Measurements from ENCODE around the gene SLC3A2. TPM values are rescaled to one million over a fixed set of nuclear protein-coding genes. Genes with fewer than 3 reads are reported as not detected.
"Not testable (repeated sequence)": the region's sequence is repeated elsewhere in the genome, so short reads cannot be mapped to it uniquely, and the experiment has no call there.

SLC3A2 gene
- total RNA-seq, 1 donor from 2014 or later: 588 TPM

DNA sequence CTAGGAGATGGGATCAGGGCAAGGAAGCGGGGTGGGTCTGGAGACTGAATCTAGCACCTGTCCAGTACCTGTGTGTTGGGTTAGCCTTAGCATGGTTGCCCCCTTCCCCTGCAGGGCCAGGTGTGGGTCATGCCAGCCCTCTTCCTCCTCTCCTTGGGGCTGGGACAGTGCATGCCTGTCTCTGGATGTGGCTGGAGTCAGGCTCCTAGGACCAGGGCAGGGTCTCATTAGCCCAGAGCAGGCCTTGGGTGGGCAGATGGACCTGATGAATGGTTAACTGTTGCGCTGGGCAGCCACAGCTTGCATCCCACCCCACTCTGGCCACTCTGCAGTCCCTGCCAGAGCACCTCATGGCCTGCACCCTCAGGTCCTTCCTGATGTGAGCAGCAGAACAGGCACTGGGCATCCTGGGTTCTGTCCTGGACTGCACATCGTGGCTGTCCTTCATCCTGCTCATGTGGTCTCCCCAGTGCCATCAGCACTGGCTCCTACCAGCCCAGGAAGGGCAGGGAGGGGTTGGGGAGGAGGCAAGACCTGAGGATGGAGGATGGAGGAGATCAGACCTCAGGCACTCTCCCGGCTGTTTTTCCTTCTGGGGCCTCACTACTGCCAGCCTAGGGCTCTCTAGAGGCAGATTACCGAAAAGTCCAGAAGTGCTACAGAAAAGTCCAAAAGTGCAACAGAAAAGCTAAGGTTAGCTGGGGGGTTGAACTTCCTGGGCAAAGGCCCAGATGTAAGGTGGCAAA, 53.2 kb downstream of the SLC3A2 start:
- DNase-seq (ENCODE audit: low read depth) (no peak), FAIRE-seq (no peak)
- H3K27ac Mint-ChIP-seq (ENCODE audit: unreplicated experiment): no peak overlapping the region
- H3K4me3 Mint-ChIP-seq (ENCODE audit: unreplicated experiment): no peak overlapping the region
- no peak for TF ChIP-seq EZH2 (IDR thresholded peaks at IDR 0.05; ENCODE audit: insufficient read depth, low read length)
- TF ChIP-seq, protein P1, sequence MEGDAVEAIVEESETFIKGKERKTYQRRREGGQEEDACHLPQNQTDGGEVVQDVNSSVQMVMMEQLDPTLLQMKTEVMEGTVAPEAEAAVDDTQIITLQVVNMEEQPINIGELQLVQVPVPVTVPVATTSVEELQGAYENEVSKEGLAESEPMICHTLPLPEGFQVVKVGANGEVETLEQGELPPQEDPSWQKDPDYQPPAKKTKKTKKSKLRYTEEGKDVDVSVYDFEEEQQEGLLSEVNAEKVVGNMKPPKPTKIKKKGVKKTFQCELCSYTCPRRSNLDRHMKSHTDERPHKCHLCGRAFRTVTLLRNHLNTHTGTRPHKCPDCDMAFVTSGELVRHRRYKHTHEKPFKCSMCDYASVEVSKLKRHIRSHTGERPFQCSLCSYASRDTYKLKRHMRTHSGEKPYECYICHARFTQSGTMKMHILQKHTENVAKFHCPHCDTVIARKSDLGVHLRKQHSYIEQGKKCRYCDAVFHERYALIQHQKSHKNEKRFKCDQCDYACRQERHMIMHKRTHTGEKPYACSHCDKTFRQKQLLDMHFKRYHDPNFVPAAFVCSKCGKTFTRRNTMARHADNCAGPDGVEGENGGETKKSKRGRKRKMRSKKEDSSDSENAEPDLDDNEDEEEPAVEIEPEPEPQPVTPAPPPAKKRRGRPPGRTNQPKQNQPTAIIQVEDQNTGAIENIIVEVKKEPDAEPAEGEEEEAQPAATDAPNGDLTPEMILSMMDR (IDR thresholded peaks at IDR 0.05; ENCODE audit: insufficient read depth, low read depth, low read length): no peak
- no peak overlapping the region for H3K4me2 ChIP-seq (ENCODE audit: low read length)
- H3K27me3 ChIP-seq (ENCODE audit: insufficient read depth, low read length): no peaks in the 10 kb centered on the region
- H3K27ac ChIP-seq (ENCODE audit: low read depth, low read length): no peak overlapping the region
- no peaks in the 10 kb centered on the region for H4K20me1 ChIP-seq (ENCODE audit: insufficient read depth, low read length)
- peaks cover 8% of the 10 kb centered on the region for H3K9me3 Mint-ChIP-seq (ENCODE audit: unreplicated experiment)
- H3K27me3 Mint-ChIP-seq (ENCODE audit: low read depth, unreplicated experiment): peaks cover 26% of the 10 kb centered on the region
- H3K4me1 ChIP-seq (ENCODE audit: insufficient read depth, low read length): no peaks in the 10 kb centered on the region
- H3K4me3 ChIP-seq (ENCODE audit: insufficient read depth, low read depth, low read length): no peak overlapping the region
- no peaks in the 10 kb centered on the region for H3K79me2 ChIP-seq (ENCODE audit: insufficient read depth, low read length)
- no peaks in the 10 kb centered on the region for H3K36me3 ChIP-seq (ENCODE audit: insufficient read depth, low read length)
- no peaks in the 10 kb centered on the region for H3K9me3 ChIP-seq (ENCODE audit: insufficient read depth, low read depth, low read length)
- no peak overlapping the region for H3K9ac ChIP-seq (ENCODE audit: low read length)
- H3K4me1 Mint-ChIP-seq (ENCODE audit: low read depth, unreplicated experiment): no peaks in the 10 kb centered on the region
- H2AFZ ChIP-seq (ENCODE audit: low read depth, low read length): no peak overlapping the region
- H3K36me3 Mint-ChIP-seq (ENCODE audit: low read depth, unreplicated experiment): no peaks in the 10 kb centered on the region

DNA sequence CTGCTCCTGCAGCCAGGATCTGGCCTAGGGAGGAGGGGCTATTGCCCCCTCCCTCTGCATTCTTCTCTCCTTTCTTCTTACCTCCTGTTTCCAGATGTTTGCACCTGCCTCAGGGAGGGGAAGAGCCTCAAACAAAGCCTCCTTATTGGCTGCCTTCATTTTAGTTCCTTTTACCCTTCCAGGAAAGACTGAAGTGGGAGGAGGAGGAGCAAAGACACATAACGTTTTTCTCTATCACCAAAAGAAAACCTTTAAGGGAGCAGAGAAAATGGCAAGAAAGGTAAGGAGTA, 53.7 kb downstream of the SLC3A2 start:
- TF ChIP-seq EZH2 (IDR thresholded peaks at IDR 0.05; ENCODE audit: insufficient read depth, low read length): no peak
- TF ChIP-seq, protein P1 (IDR thresholded peaks at IDR 0.05; ENCODE audit: insufficient read depth, low read depth, low read length): no peak
- H3K9me3 ChIP-seq (ENCODE audit: insufficient read depth, low read depth, low read length): no peaks in the 10 kb centered on the region
- H3K4me1 Mint-ChIP-seq (ENCODE audit: low read depth, unreplicated experiment): no peaks in the 10 kb centered on the region
- no peak overlapping the region for H2AFZ ChIP-seq (ENCODE audit: low read depth, low read length)
- no peak overlapping the region for H3K4me3 ChIP-seq (ENCODE audit: insufficient read depth, low read depth, low read length)
- no peaks in the 10 kb centered on the region for H3K36me3 ChIP-seq (ENCODE audit: insufficient read depth, low read length)
- no peaks in the 10 kb centered on the region for H3K27me3 ChIP-seq (ENCODE audit: insufficient read depth, low read length)
- H4K20me1 ChIP-seq (ENCODE audit: insufficient read depth, low read length): no peaks in the 10 kb centered on the region
- FAIRE-seq (no peak), DNase-seq (ENCODE audit: low read depth) (no peak)
- peaks cover 21% of the 10 kb centered on the region for H3K27me3 Mint-ChIP-seq (ENCODE audit: low read depth, unreplicated experiment)
- no peak overlapping the region for H3K27ac ChIP-seq (ENCODE audit: low read depth, low read length)
- H3K4me1 ChIP-seq (ENCODE audit: insufficient read depth, low read length): no peaks in the 10 kb centered on the region
- H3K36me3 Mint-ChIP-seq (ENCODE audit: low read depth, unreplicated experiment): no peaks in the 10 kb centered on the region
- no peak overlapping the region for H3K27ac Mint-ChIP-seq (ENCODE audit: unreplicated experiment)
- peaks cover 8% of the 10 kb centered on the region for H3K9me3 Mint-ChIP-seq (ENCODE audit: unreplicated experiment)
- no peak overlapping the region for H3K4me2 ChIP-seq (ENCODE audit: low read length)
- no peak overlapping the region for H3K9ac ChIP-seq (ENCODE audit: low read length)
- H3K4me3 Mint-ChIP-seq (ENCODE audit: unreplicated experiment): no peak overlapping the region
- no peaks in the 10 kb centered on the region for H3K79me2 ChIP-seq (ENCODE audit: insufficient read depth, low read length)

DNA sequence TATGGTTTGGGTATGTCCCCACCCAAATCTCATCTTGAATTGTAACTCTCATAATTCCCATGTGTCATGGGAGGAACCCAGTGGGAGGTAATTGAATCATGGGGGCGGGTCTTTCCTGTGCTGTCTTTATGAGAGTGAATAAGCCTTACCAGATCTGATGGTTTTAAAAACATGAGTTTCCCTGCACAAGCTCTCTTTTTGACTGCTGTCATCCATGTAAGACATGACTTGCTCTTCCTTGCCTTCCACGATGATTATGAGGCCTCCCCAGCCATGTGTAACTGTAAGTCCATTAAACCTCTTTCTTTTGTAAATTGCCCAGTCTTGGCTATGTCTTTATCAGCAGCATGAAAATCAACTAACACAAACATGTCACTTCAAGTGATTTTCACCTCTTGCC, 56.8 kb downstream of the SLC3A2 start:
- H2AFZ ChIP-seq (ENCODE audit: low read depth, low read length); H3K27me3 ChIP-seq (ENCODE audit: insufficient read depth, low read length); H3K36me3 ChIP-seq (ENCODE audit: insufficient read depth, low read length); H3K27ac Mint-ChIP-seq (ENCODE audit: unreplicated experiment); H3K36me3 Mint-ChIP-seq (ENCODE audit: low read depth, unreplicated experiment); FAIRE-seq; H3K4me1 ChIP-seq (ENCODE audit: insufficient read depth, low read length); H3K4me3 ChIP-seq (ENCODE audit: insufficient read depth, low read depth, low read length); H3K9me3 Mint-ChIP-seq (ENCODE audit: unreplicated experiment); H3K27me3 Mint-ChIP-seq (ENCODE audit: low read depth, unreplicated experiment); H4K20me1 ChIP-seq (ENCODE audit: insufficient read depth, low read length); H3K79me2 ChIP-seq (ENCODE audit: insufficient read depth, low read length); H3K27ac ChIP-seq (ENCODE audit: low read depth, low read length); DNase-seq (ENCODE audit: low read depth); H3K9me3 ChIP-seq (ENCODE audit: insufficient read depth, low read depth, low read length); H3K4me3 Mint-ChIP-seq (ENCODE audit: unreplicated experiment); H3K9ac ChIP-seq (ENCODE audit: low read length); H3K4me1 Mint-ChIP-seq (ENCODE audit: low read depth, unreplicated experiment); H3K4me2 ChIP-seq (ENCODE audit: low read length): not testable (repeated sequence)

Other genes starting within 250 kb of the SLC3A2 start
- 323 and 344 TPM in 2 replicates for gene GANAB, start 234.3 kb upstream of the SLC3A2 start, total RNA-seq
- gene INTS5, start 227.6 kb upstream of the SLC3A2 start, total RNA-seq: 16.7 and 18.4 TPM in 2 replicates
- 60.0 and 69.8 TPM in 2 replicates for gene C11orf98, start 215.7 kb upstream of the SLC3A2 start, total RNA-seq
- 15.6 and 23.3 TPM in 2 replicates for gene CSKMT, start 215.6 kb upstream of the SLC3A2 start, total RNA-seq
- 7.2 and 8.7 TPM in 2 replicates for gene UQCC3, start 209.2 kb upstream of the SLC3A2 start, total RNA-seq
- gene LBHD1, start 208.6 kb upstream of the SLC3A2 start, total RNA-seq: 6.4 and 8.0 TPM in 2 replicates
- 80.0 and 89.8 TPM in 2 replicates for gene UBXN1, start 201.8 kb upstream of the SLC3A2 start, total RNA-seq
- gene LRRN4CL, start 191.4 kb upstream of the SLC3A2 start, total RNA-seq: 0.17 and 0.43 TPM in 2 replicates
- gene BSCL2, start 173.5 kb upstream of the SLC3A2 start, total RNA-seq: 51.1 and 55.0 TPM in 2 replicates
- 0.46 TPM in 1 of 2 replicates, not detected in the other for gene GNG3, start 173.2 kb upstream of the SLC3A2 start, total RNA-seq
- 39.9 and 40.0 TPM in 2 replicates for gene HNRNPUL2, start 153.4 kb upstream of the SLC3A2 start, total RNA-seq
- 51.9 and 60.8 TPM in 2 replicates for gene TTC9C, start 152.4 kb upstream of the SLC3A2 start, total RNA-seq
- 11.0 and 11.2 TPM in 2 replicates for gene ZBTB3, start 126.7 kb upstream of the SLC3A2 start, total RNA-seq
- gene POLR2G, start 119.3 kb upstream of the SLC3A2 start, total RNA-seq: 88.3 and 89.1 TPM in 2 replicates
- 14.7 and 15.1 TPM in 2 replicates for gene TAF6L, start 109.5 kb upstream of the SLC3A2 start, total RNA-seq
- gene TMEM179B, start 93.5 kb upstream of the SLC3A2 start, total RNA-seq: 51.3 and 57.5 TPM in 2 replicates
- gene TMEM223, start 88.9 kb upstream of the SLC3A2 start, total RNA-seq: 7.8 and 11.3 TPM in 2 replicates
- 51.4 and 55.9 TPM in 2 replicates for gene NXF1, start 75.5 kb upstream of the SLC3A2 start, total RNA-seq
- gene STX5, start 48.8 kb upstream of the SLC3A2 start, total RNA-seq: 44.2 and 45.7 TPM in 2 replicates
- not detected in 2 replicates for gene TEX54, start 48.1 kb upstream of the SLC3A2 start, total RNA-seq
- gene WDR74, start 41.3 kb upstream of the SLC3A2 start, total RNA-seq: 46.8 and 53.5 TPM in 2 replicates
- gene CHRM1, start 40.5 kb downstream of the SLC3A2 start, total RNA-seq: not detected in 2 replicates
- gene SLC22A6, start 104.1 kb downstream of the SLC3A2 start, total RNA-seq: not detected in 2 replicates
- not detected in 2 replicates for gene SLC22A8, start 134.9 kb downstream of the SLC3A2 start, total RNA-seq

All from astrocyte (in vitro differentiated cells and primary cell).